ENCODE measurements around the gene VSIG2.
"Not testable (repeated sequence)": the region's sequence is repeated elsewhere in the genome, so short reads cannot be mapped to it uniquely, and the experiment has no call there.

VSIG2 gene, protein sequence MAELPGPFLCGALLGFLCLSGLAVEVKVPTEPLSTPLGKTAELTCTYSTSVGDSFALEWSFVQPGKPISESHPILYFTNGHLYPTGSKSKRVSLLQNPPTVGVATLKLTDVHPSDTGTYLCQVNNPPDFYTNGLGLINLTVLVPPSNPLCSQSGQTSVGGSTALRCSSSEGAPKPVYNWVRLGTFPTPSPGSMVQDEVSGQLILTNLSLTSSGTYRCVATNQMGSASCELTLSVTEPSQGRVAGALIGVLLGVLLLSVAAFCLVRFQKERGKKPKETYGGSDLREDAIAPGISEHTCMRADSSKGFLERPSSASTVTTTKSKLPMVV

DNA sequence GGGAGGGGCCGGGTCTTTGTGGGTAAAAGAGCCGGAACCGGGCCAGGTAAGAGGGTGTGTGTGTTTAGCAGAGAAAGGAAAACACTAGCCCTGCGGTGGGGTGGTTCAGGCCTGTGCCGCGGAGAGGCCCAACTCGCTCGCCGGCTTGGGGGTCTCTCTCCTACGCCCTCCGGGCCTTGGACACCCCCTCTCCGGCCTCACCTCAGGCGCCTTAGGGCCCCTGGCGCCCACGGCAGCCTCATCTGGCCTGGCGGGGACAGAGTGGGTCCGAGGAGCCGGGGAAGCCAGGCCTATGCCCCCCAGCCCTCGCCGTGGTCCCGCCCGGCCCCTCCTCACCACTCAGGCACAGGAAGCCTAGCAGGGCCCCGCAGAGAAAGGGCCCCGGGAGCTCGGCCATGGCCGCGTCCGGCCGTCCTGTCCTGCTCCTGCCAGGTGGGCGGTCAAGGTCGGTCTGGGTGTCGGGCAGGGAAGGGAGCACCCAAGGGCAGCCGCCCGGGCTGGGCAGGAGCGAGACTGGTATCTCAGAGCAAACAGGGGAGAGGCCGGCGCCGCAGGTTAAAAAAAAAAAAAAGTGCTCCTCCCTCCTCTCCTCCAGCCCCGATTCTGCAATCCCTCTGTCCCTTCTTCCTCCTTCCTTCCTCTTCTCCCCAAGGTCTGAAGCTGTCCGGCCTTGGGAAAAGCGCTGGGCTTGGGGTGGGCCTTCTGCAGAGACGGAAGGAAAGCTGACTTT is at the start of gene VSIG2:
TSS of gene VSIG2 (minus strand) at position 515 of the 730 bp plus-strand sequence. CDS start at position 397, 118 bp downstream.
- DNase-seq = no peak

DNA sequence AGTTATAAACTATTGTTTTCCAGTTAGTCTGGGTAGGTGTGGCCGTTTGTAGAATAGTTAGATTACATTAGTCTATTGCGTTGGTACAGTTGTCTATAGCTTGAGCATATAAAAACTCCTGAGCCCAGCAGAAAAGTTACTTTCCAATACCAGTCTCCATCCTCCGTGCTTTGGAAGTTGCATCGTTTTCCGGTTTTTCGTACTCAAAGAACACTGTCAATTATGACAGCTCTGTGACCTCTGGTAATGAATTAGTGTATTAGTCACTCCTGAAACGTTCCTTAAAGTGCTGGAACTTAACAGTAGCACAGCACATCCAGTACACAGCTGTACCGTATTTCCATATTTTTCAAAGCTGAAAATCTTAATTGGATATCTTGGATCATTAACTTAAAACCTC is 49.0 kb upstream of the VSIG2 start:
- peak; percentile 44 for DNase-seq

DNA sequence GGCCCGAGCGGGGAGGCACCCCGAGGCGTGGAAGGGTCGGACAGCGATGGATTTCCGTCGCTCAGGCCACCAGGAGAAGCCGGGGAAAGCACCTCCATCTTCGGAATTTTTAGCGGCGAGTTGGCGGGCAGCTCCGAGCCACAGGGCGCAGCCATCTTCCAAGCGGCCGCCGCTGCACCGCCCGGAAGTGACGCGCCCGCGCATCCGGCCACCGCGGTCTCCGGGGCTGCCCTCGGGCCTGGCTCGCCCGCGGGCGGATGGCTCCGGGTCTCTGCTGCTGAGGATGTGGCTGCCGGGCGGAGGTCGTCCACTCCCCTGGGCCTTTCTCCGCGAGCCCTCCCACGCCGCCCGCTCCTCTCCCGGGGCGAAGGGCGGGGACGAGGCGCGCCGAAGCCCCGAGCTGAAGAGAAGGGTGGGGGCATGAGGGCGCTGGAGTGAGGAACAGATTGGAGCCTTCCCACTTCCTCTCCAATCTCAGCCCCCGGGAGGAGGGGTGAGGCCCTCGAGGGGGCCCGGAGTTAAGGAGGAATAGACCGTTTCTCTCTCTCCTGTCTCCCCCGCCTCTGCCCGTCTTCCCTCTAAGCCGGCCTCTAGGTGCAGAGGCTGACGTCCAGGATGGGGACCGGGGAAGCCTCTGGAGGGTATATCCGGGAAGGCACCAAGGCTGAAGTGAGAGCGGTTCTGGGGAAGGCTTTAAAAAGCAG is 48.3 kb upstream of the VSIG2 start, which contains the start of gene MSANTD2:
TSS of gene MSANTD2 (minus strand) at position 181 of the 704 bp plus-strand sequence. CDS start at position 155, 26 bp downstream.
- DNase-seq = peak; percentile 79

DNA sequence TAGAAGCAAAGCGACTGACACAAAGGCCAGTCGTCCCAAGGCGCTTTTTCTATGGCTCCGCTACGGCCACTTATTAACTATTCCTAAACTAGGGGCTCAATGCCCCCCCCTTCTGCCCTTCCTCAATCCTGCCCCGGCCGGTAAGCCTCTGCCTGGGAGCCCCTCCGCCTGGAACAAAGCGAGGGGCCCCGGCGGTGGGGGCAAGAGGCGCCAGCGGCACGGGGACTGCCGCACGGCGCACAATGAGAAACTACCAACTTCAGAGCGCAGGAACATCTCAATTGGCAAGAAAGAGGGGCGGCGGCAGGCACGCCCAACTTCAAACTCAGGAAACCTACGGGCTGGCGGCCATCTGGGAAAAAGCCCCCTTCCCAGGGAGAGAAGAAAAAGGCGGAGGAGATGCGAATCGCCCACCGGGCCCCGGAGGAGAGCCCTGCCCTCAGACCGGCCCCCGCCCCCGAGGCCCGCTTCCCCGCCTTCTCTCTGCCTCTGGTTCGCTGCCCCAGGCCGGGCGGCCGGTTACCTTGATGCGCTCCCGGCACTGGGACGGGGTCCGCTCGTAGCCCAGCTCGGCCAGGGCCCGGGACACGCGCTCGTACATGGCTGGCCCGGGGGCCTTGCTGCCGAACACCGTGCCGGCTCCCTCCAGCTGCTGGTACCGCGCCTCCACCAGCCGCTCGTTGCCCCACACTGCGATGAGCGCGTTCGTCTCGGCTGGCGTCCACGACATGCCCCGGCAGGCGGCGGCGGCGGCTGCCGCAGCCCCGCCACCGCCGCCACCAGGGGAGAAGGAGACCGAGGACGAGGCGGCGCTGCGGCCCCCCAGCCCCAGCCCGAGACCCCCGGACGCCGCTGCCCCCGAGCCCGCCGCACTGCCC is 47.5 kb upstream of the VSIG2 start:
- DNase-seq = peak; percentile 3

DNA sequence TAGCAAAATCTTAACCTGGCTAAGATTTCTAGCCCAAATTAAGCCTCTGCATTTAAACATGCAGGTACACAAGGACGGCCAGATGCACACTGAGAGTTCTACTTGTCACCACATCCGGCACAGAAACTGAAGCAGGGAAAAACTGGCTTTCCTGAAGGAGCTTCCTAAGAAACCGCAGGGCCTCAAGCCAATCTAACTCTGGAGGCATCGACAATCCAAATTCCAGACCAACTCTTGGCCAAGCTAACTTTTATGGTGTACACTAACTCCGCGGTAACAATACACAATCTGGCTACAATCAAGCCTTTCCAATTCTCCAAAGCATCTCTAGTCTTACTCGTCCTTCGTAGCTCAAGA is 46.9 kb upstream of the VSIG2 start:
- peak; percentile 77 for DNase-seq

DNA sequence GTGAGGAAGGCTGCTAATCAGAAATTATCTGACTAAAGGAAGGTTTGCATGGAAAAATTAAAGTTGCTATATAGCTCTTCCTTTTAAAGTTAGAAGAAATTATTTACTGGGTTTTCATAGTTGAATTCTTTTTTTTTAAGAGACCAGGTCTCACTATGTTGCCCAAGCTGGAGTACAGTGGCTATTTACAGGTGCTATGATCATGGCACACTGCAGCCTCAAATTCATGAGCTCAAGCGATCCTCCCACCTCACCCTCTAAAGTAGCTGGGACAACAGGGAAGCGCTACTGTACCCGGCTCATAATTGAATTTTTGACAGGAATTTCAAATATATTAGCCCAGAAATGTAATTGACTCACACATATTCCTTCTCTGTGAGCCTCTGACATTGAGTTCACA is 44.3 kb upstream of the VSIG2 start:
- DNase-seq = no peak

DNA sequence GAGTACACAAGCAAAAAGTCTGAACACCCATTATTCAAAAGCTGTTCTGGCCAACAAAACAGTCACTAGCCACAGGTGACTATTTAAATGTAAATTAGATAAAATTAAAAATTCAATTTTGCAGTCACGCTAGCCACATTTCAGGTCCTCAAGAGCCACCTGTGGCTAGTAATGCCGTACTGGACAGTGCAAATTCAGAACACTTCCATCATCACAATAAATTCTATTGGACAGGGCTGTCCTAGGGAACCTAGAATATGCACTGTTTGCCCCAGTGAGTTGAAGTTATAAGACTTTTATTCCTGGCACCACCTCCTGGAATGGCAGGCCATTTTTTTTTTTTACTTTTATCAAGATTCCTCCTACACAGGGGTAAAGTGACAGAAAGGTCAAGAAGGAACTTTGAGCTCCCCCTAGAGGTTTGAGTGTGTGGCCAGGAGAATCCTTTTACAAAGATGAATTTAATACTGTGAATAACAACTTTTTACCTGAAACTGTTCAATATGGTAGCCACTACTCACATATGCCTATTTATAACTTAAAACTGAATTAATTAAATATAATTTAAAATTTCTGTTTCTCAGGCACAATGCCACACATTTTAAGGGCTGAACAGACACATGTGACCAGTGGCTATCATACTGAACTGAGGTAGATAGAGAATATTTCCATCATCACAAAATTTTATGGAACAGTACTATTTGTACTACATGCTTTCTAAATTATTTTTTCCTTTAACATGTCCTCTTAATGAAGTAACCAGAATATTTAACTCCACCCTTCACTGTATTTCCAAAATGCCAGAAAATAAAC is 41.6 kb upstream of the VSIG2 start:
- peak; percentile 38 for DNase-seq

DNA sequence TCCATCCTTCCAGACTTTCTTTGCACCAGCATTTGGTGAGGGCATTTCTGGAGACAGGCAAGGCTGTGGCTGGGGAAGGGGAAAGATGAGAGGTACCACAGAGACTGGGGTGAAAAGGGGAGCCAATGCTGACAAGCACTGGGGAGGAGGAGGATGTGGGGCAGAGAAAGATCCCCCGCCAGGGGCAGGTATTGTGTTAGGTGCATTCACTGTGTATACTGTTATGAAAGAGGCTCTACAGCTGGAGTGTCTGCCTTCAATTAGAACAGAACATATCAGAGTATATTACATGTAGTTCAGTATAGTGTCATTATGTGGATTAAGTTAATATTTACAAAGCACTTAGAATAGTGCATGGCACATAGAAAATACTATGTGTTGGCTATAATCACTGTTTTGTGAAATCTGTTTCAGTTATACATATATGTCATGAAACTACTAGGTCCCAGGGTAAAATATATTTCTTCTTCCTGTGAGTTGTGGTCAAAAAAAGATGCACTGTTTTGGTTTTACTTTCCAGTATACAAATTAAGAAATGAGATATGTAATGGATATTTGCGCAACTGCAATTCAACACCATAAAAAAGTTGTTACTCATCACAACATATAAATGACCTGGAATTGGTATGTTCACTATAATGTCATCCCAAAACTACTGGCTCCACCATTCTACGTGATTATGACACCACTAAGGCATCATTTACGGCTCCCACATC is 39.7 kb upstream of the VSIG2 start:
- no peak for DNase-seq

DNA sequence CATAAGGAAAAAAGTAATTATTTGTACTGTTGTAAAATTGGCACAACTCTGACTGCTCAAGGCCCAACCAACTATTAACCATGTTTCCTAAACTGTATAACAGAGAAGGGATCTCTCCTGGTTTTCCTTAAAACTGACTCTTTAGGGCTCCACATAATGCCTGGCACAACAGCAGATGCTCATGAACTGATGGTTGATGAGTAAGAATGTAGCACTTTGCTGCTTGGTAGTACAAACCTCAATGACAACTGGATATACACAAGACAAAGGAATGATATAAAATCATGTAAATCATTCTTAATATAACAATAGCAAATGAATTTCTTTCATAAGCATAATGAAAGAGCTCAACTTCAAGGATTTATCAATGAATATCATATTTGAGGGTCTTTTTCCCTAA is 36.5 kb upstream of the VSIG2 start:
- DNase-seq = peak; percentile 1

DNA sequence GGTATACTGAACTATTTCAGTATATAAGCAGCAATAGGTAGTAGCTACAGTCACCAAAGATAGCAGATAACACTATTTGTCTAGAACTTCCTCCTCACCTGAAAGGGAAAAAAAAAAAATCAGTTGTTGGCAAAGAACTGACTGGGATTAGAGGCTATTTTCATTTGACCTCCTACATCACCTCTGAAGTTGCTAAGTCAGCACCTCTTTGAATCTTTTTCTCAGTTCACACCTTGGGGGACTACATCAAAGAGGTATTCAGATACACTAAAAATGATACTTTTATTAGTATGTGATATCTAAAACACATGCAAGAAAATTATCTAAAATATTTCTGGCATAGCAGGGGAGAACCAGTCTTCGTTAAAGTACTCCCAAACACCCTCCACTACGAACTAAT is 32.0 kb upstream of the VSIG2 start:
- no peak for DNase-seq

DNA sequence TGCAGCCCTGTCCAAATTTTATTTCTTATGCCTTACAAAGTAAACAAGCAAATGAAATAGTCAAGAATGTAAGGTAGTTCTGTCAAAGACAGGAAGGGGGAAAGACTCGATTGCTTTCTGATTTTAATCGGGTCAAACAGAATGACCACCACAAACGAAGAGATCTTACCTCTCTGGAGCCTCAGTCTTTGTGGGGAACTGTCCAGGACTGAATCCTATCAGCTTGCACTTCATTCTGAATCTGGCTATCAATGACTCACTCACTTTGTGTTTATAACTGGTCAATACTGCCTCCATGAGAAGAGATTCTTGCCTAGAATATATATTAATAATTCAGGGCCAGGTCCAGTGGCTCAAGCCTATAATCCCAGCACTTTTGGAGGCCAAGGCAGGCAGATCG is 30.9 kb upstream of the VSIG2 start:
- DNase-seq = no peak

DNA sequence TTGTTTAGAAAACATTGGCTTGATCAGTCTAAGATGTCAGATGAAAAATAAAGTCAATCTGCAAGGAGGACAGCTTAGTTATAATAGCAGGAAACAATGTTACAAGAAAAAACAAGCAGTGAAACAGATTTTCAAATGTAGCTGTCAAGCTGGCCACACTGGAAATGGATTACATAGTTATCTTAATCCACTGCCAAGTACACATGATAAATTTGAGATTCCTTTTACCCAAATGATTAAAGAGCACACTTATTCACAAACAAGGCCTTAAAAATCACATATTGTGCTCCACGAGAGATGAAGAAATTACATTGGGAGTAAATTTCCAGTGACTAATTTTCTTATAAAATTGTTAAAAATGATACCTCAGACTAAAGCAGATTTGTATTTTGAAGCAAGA is 27.5 kb upstream of the VSIG2 start:
- DNase-seq = no peak

DNA sequence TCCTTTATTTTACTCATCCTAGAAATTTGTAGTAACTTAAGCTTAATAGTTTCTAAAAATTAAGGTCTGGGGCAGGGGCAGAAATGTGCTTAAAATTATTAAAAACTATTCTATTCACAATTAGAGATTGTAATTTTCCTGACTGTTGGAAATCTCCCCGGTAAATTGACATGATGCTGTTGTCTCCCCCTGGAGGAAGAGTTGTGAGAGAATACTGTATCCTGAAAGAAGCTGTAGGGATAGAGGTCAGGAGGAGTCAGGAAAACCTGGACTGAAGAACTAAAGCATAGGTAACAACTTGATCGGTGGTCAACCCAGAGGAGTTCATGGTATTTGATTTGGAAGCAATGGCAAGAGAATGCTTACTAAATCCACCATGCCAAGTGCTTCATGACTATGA is 26.2 kb upstream of the VSIG2 start:
- DNase-seq = no peak

DNA sequence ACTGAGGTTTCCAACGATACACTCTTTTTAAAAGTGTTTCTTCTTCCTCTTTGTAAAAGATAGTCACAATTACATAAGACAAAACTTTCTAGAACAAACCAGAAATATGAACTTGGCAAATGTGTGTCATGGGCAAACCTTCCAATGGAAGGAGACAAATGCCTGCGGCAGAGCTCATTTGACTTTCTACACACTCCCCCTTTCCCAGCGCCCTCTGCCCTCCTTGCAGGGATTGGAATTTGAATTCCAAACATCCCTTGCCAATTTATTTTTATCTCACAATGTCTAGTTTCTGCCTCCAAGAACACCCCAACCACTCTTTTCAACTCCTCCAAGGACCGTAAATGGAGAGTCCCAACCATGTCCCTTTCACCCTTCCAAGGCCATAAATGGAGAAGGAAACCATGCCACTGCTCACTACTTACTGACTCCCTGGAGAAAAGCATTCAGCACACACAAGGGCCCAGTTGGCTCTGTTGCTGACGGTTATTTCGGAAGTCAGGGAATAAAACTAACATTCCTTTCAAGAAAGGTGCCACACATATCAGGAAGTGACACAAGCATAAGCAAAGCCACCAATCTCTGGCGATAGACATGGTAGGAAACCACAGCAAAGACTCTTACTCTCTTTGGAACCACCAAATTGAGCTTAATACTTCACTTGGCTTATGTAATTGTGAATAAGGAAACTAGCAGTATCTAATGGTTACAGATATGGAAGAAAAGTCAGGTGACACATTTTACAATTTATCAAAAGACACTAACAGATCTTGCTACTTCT is 25.0 kb upstream of the VSIG2 start:
- no peak for DNase-seq

DNA sequence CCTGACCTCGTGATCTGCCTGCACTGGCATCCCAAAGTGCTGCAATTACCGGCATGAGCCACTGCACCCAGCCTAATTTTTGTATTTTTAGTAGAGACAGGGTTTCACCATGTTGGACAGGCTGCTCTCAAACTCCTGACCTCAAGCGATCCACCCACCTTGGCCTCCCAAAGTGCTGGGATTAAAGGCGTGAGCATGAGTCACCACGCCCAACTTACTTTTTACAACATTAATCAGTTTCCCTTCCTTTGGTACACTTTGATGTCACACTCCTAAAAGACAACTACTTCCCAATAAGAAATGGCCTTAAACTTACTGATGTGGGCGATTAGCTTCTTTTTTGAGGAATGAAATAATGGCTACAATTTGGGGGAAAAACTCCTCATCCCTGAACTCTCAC is 18.9 kb upstream of the VSIG2 start:
- not testable (repeated sequence) for DNase-seq

DNA sequence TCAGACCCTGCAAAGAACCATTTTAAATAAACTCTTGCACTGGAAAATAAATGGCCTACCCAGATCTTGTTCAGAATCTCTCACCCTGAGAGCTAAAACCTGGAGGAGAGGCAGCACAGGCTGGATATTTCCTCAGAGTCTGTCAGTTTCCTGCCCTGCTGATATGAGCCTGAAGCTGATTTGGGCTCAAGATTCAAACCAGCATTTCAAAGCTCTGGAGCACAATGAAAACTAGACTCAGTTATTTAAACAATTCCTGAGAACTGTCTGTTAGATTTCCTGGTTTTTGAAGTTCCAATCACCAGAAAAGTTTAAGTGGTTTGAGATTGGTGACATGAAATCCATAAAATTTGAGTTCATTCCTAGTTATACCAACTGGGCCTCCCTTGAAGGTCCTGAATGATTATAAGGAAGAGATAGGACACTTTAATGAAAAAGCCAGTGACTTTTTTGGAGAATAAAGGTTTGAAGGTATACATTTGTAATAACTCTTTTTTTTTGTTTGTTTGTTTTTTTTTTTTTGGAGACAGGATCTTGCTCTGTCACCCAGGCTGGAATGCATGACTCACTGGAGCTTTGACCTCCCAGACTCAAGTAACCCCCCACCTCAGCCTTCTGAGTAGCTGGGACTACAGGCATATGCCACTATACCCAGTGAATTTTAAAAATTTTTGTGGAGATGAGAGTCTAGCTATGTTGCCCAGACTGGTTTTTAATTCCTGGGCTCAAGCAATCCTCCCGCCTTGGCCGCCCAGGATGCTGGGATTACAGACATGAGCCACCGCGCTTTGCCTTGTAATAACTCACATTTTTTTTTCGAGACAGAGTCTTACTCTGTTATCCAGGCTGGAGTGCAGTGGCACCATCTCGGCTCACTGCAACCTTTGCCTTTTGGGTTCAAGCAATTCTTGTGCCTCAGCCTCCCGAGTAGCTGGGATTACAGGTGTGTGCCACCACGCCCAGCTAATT is 18.0 kb upstream of the VSIG2 start:
- DNase-seq = peak; percentile 45

DNA sequence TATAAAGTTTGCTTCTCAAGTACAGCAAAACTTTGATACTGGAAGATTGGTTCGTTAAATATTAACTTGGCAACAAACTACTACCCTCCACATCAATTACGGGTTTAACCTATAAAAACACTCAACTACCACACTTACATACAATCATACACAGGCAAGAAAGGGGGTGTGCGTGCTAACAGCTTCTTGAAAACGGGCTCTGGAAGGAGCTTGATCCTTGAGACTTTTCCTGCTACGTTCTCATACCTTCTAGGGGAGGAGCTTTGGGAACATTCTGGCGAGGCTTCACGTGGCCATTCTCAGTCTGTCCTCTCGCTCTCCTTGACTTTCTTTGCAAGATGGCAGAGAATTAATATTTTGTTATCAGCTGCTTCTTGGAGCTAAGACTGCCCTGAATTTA is 16.9 kb upstream of the VSIG2 start:
- DNase-seq = no peak

DNA sequence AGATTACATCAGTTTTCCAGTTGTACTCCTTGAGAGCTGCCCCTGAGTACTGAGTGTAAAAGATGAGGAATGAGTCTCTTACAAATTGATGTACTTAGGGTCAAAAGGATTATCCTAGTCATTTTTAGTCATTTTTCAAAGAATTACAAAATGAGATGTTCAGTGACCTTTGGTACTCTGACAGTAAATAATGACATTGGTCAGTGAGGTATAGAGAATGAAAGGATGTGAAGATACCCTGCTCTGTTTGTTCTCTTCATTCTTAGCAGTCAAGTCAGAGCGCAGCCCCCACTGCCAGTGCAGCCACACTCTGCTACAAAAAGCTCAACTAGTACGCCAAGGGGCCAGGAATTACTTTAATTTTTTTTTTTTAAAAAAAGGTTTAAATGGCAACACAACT is 14.1 kb upstream of the VSIG2 start:
- DNase-seq = no peak
